Bronchial epithelial cell (primary cell): ENCODE results near the gene HSD3B2. TPM values are rescaled to one million over a fixed set of nuclear protein-coding genes. Genes with fewer than 3 reads are reported as not detected.
A peak's percentile ranks its signal among the peaks of the same experiment; 100 is the strongest.
"Not testable (repeated sequence)": the region's sequence is repeated elsewhere in the genome, so short reads cannot be mapped to it uniquely, and the experiment has no call there.

Experiments used
- DNase-seq: peaks from one replicate; pipeline ENCODE4 v3.0.0-alpha.2; 2010; ENCODE audit warnings: low read depth
- FAIRE-seq: peaks from 2 replicates; lab custom pipeline; 2011; peaks lifted over from hg19 to GRCh38; lab: Jason Lieb, UNC
- H3K27me3 ChIP-seq: 2 replicates; pipeline ENCODE4 v1.5.1; 2011; ENCODE audit warnings: low read length; ENCODE audit not compliant: control insufficient read depth, insufficient read depth
- H3K36me3 ChIP-seq: 2 replicates; pipeline ENCODE4 v1.5.1; 2011; ENCODE audit warnings: low read length; ENCODE audit not compliant: control insufficient read depth, insufficient read depth
- H3K4me3 ChIP-seq: 2 replicates; pipeline ENCODE4 v1.5.1; 2011; ENCODE audit warnings: mild to moderate bottlenecking, low read depth, low read length, control low read depth
- CTCF ChIP-seq: IDR thresholded peaks from 2 replicates; pipeline ENCODE4 v1.5.1; 2011; ENCODE audit warnings: mild to moderate bottlenecking, moderate library complexity, low read length, control low read depth, inconsistent platforms; ENCODE audit not compliant: insufficient read depth, severe bottlenecking
- total RNA-seq: library from RNA; depleted of rRNA; stranded (reverse); fragments of >200 nt; gene quantifications from 2 replicates; pipeline ENCODE4 v1.2.1, GENCODE V29; 2014

HSD3B2 gene
- total RNA-seq, 1 donor from 2014 or later = not detected

GRCh38 chr1:119376594-119376993, 38.4 kb upstream of the HSD3B2 start:
- Histone ChIP-seq H3K4me3 (no peak overlapping the region), H3K36me3 (no peaks in the 10 kb centered on the region), H3K27me3 (no peaks in the 10 kb centered on the region)
- DNase-seq (no peak), FAIRE-seq (no peak)
- no peak for TF ChIP-seq CTCF

- not testable (repeated sequence) for FAIRE-seq
Observed at GRCh38 chr1:119377594-119377993, 37.4 kb upstream of the HSD3B2 start.

GRCh38 chr1:119379117-119379516, 35.8 kb upstream of the HSD3B2 start:
- FAIRE-seq (peak; percentile 23), DNase-seq (no peak)
- no peaks in the 10 kb centered on the region for H3K36me3 ChIP-seq

More at GRCh38 chr1:119377594-119377993, 37.4 kb upstream of the HSD3B2 start:
- H3K36me3 ChIP-seq, H3K4me3 ChIP-seq, DNase-seq, H3K27me3 ChIP-seq: not testable (repeated sequence)

GRCh38 chr1:119380304-119380703, 34.6 kb upstream of the HSD3B2 start:
- no peak for DNase-seq
- no peak for FAIRE-seq
- no peak for TF ChIP-seq CTCF
- no peak overlapping the region for H3K4me3 ChIP-seq
- no peaks in the 10 kb centered on the region for H3K27me3 ChIP-seq
- H3K36me3 ChIP-seq = no peaks in the 10 kb centered on the region

More at GRCh38 chr1:119379117-119379516, 35.8 kb upstream of the HSD3B2 start:
- Histone ChIP-seq H3K27me3 (no peaks in the 10 kb centered on the region), H3K4me3 (no peak overlapping the region)
- no peak for TF ChIP-seq CTCF

- Histone ChIP-seq H3K27me3 (no peaks in the 10 kb centered on the region), H3K4me3 (no peak overlapping the region), H3K36me3 (no peaks in the 10 kb centered on the region)
- FAIRE-seq = no peak
- TF ChIP-seq CTCF = no peak
- peak; percentile 43 for DNase-seq
Observed at GRCh38 chr1:119380983-119381662, 33.8 kb upstream of the HSD3B2 start.

- FAIRE-seq (no peak), DNase-seq (no peak)
- Histone ChIP-seq H3K27me3 (peaks cover 4% of the 10 kb centered on the region), H3K36me3 (no peaks in the 10 kb centered on the region), H3K4me3 (no peak overlapping the region)
- no peak for TF ChIP-seq CTCF
Observed at GRCh38 chr1:119384591-119384990, 30.4 kb upstream of the HSD3B2 start.
